SU-DHL-6 (cell line): ENCODE measurements around the gene DHCR24.

Experiments used
- EZH2phosphoT487 ChIP-seq: fragments of 200-600 bp; sonication (generic), shearing (Covaris generic); conservative IDR thresholded peaks from 2 replicates; pipeline ENCODE4 v1.6.1; 2018; ENCODE audit warnings: mild to moderate bottlenecking, antibody characterized with exemption, low read length, moderate library complexity, mixed read lengths
- TF ChIP-seq, protein P1 (sequence below): fragments of 200-600 bp; sonication (generic); IDR thresholded peaks from one replicate; pipeline ENCODE4 v1.5.1; 2017; ENCODE audit warnings: antibody characterized with exemption, mild to moderate bottlenecking, low read length, moderate library complexity; ENCODE audit not compliant: insufficient read depth, poor library complexity, severe bottlenecking

DNA sequence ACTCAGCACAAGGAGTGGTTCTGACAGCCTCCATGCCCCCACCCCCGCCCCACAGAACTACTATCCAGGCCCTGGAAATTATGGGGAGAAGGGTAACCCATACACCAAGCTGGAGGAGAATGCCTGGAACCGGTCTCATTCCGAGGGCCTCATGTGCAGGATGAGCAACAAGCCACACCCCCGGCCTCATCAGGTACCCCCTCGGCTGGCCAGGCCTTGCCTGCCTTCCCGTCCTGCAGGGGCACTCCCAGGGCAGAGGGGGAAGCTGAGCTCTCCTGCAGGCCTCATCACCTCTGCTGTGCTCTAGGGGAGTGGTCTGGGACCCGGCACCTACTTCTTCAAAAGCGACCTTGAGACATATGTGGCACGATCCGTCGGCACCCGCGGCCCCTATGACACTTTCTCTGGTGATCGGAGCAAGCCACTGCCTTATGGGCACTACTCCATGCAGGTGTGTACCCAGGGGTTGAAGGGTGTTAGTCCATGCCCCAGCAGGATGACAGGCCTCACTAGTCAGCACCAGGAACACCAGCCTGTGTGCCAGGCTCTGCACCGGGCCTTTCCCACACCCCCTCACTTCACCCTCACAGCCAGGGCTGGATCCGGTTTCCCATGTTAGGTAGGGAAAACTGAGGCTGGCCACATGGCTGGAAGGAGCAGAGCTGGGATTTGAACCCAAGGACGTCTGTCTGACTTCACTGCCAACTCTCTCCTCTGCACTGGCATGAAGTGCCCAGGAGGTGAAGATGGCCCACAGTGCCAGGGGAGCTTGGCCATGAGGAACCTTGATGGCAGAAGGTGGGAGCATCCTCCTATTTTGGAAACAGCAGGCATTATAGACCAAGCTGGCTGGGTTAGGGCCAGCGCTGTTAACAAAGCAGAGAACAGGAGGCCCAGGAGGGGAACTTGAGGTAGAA lies 75.0 kb downstream of the DHCR24 start:
- TF ChIP-seq, protein P1, sequence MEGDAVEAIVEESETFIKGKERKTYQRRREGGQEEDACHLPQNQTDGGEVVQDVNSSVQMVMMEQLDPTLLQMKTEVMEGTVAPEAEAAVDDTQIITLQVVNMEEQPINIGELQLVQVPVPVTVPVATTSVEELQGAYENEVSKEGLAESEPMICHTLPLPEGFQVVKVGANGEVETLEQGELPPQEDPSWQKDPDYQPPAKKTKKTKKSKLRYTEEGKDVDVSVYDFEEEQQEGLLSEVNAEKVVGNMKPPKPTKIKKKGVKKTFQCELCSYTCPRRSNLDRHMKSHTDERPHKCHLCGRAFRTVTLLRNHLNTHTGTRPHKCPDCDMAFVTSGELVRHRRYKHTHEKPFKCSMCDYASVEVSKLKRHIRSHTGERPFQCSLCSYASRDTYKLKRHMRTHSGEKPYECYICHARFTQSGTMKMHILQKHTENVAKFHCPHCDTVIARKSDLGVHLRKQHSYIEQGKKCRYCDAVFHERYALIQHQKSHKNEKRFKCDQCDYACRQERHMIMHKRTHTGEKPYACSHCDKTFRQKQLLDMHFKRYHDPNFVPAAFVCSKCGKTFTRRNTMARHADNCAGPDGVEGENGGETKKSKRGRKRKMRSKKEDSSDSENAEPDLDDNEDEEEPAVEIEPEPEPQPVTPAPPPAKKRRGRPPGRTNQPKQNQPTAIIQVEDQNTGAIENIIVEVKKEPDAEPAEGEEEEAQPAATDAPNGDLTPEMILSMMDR, result no peak
- TF ChIP-seq EZH2phosphoT487, result no peak
